A673 (cell line): Measurements from ENCODE around the gene PTCH1. TPM values are rescaled to one million over a fixed set of nuclear protein-coding genes. Genes with fewer than 3 reads are reported as not detected.

ENCODE experiments used
- BruUV-seq: library from RNA; stranded (reverse); fragments of 400-500 nt; replicated peaks from 2 replicates; lab custom pipeline; 2021; lab: Mats Ljungman, UMichigan
- CTCF ChIA-PET: fragments of 300-600 bp; sonication (Branson Sonifier 250); formaldehyde crosslinking; loops from one replicate; lab custom pipeline; 2022; ENCODE audit warnings: antibody characterized with exemption; lab: Charles Lee
- POLR2A ChIA-PET: fragments of 300-600 bp; sonication (Branson Sonifier 250); formaldehyde crosslinking; loops from one replicate; lab custom pipeline; 2022; ENCODE audit warnings: antibody characterized with exemption; ENCODE audit not compliant: low non-redundant PET; lab: Charles Lee
- DNase-seq: peaks from one replicate; pipeline ENCODE4 v3.0.0-alpha.2; 2015; ENCODE audit warnings: low spot score
- H3K27ac ChIP-seq: fragments of 200-600 bp; sonication (generic); 2 replicates; pipeline ENCODE4 v1.5.1; 2016; ENCODE audit warnings: mixed run types, low read depth, mild to moderate bottlenecking, mixed read lengths, antibody characterized with exemption, low read length; ENCODE audit not compliant: poor library complexity, severe bottlenecking
- H3K27me3 ChIP-seq: fragments of 200-600 bp; sonication (generic); replicated peaks from 2 replicates; pipeline ENCODE4 v1.6.1; 2017; ENCODE audit warnings: mixed run types, low read depth, mild to moderate bottlenecking, mixed read lengths, antibody characterized with exemption, low read length; ENCODE audit not compliant: insufficient read depth, poor library complexity
- H3K36me3 ChIP-seq: fragments of 200-600 bp; sonication (generic); 2 replicates; pipeline ENCODE4 v1.6.1; 2016; ENCODE audit warnings: mixed run types, mild to moderate bottlenecking, mixed read lengths, antibody characterized with exemption, low read length; ENCODE audit not compliant: insufficient read depth, poor library complexity, severe bottlenecking
- H3K4me1 ChIP-seq: fragments of 200-600 bp; sonication (generic); 2 replicates; pipeline ENCODE4 v1.6.1; 2017; ENCODE audit warnings: mixed run types, mild to moderate bottlenecking, mixed read lengths, antibody characterized with exemption, low read length; ENCODE audit not compliant: insufficient read depth, poor library complexity, severe bottlenecking
- H3K4me3 ChIP-seq: fragments of 200-600 bp; sonication (generic); 2 replicates; pipeline ENCODE4 v1.5.1; 2016; ENCODE audit warnings: low read depth, mixed run types, mild to moderate bottlenecking, mixed read lengths, low read length; ENCODE audit not compliant: poor library complexity, severe bottlenecking
- H3K9me3 ChIP-seq: fragments of 200-600 bp; sonication (generic); 2 replicates; pipeline ENCODE4 v1.6.1; 2016; ENCODE audit warnings: mixed run types, low read depth, mild to moderate bottlenecking, mixed read lengths, antibody characterized with exemption, low read length; ENCODE audit not compliant: poor library complexity, severe bottlenecking
- CTCF ChIP-seq: fragments of 300-800, 200-600 bp; sonication (generic); conservative IDR thresholded peaks from 2 replicates; pipeline ENCODE4 v1.5.1; 2017; ENCODE audit warnings: low read depth, mild to moderate bottlenecking, antibody characterized with exemption, low read length, moderate library complexity, mixed read lengths
- EZH2 ChIP-seq: fragments of 200-600 bp; sonication (generic); IDR thresholded peaks from 2 replicates; pipeline ENCODE4 v1.6.1; 2017; ENCODE audit warnings: borderline replicate concordance, low read depth, mild to moderate bottlenecking, mixed read lengths, antibody characterized with exemption, low read length; ENCODE audit not compliant: poor library complexity, severe bottlenecking
- intact Hi-C: fragments of 100-400 bp; cut with micrococcal nuclease; formaldehyde crosslinking; loops from one replicate; pipeline ENCODE4 v1.10.0; 2022; ENCODE audit not compliant: unreplicated experiment
- total RNA-seq: library from RNA; stranded (reverse); gene quantifications from 2 replicates; pipeline ENCODE4 v1.2.3, GENCODE V29; 2021

PTCH1 gene
- total RNA-seq, 1 experiment from 2014 or later = 36.5 TPM

DNA sequence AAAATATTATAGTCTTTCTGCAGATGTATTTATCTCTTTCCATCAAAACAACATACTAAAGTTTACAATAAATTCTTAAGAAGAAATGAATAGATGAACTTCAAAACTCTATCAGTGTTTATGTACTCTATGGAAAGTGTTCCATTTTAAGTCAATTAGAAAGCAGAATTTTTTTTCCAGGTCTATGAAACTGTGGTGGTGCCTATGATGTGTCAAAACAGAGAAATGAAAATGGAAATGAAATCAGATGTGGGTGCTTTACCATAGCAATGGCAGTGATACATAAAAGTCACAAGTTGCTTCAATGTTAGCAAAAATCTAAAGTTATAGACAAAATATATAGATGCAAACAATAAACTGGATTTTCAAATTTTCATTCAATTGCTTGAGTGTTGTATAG, 97.3 kb downstream of the PTCH1 start:
- Histone ChIP-seq H3K27ac (no peak overlapping the region), H3K36me3 (no peaks in the 10 kb centered on the region), H3K4me1 (no peaks in the 10 kb centered on the region), H3K9me3 (peaks cover 12% of the 10 kb centered on the region), H3K4me3 (no peak overlapping the region), H3K27me3 (no peaks in the 10 kb centered on the region)
- BruUV-seq = no TSS peak
- TF ChIP-seq EZH2 = no peak
- no peak for TF ChIP-seq CTCF
- intact Hi-C loops = no loop called here
- POLR2A ChIA-PET = no interaction called here
- CTCF ChIA-PET = no interaction called here
- no peak for DNase-seq

DNA sequence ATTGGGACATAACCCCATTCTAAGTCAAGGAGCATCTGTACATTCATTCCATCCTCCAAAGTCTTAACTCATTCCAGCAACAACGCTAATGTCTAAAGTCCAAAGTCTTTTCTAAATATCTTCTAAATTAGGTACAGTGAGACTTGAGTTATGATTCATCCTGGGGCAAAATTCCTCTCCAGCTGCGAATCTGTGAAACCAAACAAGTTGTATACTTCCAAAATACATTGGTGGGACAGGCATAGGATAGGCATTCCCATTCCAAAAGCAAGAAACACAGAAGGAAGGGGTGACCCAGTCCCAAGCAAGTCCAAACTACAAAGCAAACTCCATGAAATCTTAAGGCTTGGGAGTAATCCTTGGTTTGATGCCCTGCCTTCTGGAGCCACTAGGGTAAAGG, 101.6 kb downstream of the PTCH1 start:
- Histone ChIP-seq H3K9me3 (no peaks in the 10 kb centered on the region), H3K27ac (no peak overlapping the region), H3K4me3 (no peak overlapping the region), H3K36me3 (no peaks in the 10 kb centered on the region), H3K4me1 (peaks cover 9% of the 10 kb centered on the region), H3K27me3 (no peaks in the 10 kb centered on the region)
- no TSS peak for BruUV-seq
- ChIA-PET POLR2A (no interaction called here), CTCF (no interaction called here)
- TF ChIP-seq EZH2 (no peak), CTCF (no peak)
- intact Hi-C loops = no loop called here
- no peak for DNase-seq

- H3K36me3 ChIP-seq = no peaks in the 10 kb centered on the region
- H3K27ac ChIP-seq = no peak overlapping the region
- ChIA-PET POLR2A (no interaction called here), CTCF (no interaction called here)
- intact Hi-C loops = no loop called here
- H3K4me3 ChIP-seq = no peak overlapping the region
- H3K27me3 ChIP-seq = no peaks in the 10 kb centered on the region
- peaks cover 17% of the 10 kb centered on the region for H3K4me1 ChIP-seq
- no peaks in the 10 kb centered on the region for H3K9me3 ChIP-seq
- no TSS peak for BruUV-seq
- TF ChIP-seq EZH2 = no peak
- TF ChIP-seq CTCF = no peak
- DNase-seq = no peak
Measured at GRCh38 chr9:95413793-95414192, 103.0 kb downstream of the PTCH1 start.
